Tongue (tissue), 2 donors: ENCODE measurements around the gene EIF4ENIF1. TPM values are rescaled to one million over a fixed set of nuclear protein-coding genes. Genes with fewer than 3 reads are reported as not detected.
"Not testable (repeated sequence)": the region's sequence is repeated elsewhere in the genome, so short reads cannot be mapped to it uniquely, and the experiment has no call there.

Experiments
- DNase-seq: peaks from one replicate; pipeline ENCODE4 v3.0.0-alpha.2; 2015
- total RNA-seq: library from RNA; depleted of rRNA; stranded (reverse); fragments of >200 nt; gene quantifications from one replicate; pipeline ENCODE4 v1.2.3, GENCODE V29; 2014

Gene EIF4ENIF1, protein sequence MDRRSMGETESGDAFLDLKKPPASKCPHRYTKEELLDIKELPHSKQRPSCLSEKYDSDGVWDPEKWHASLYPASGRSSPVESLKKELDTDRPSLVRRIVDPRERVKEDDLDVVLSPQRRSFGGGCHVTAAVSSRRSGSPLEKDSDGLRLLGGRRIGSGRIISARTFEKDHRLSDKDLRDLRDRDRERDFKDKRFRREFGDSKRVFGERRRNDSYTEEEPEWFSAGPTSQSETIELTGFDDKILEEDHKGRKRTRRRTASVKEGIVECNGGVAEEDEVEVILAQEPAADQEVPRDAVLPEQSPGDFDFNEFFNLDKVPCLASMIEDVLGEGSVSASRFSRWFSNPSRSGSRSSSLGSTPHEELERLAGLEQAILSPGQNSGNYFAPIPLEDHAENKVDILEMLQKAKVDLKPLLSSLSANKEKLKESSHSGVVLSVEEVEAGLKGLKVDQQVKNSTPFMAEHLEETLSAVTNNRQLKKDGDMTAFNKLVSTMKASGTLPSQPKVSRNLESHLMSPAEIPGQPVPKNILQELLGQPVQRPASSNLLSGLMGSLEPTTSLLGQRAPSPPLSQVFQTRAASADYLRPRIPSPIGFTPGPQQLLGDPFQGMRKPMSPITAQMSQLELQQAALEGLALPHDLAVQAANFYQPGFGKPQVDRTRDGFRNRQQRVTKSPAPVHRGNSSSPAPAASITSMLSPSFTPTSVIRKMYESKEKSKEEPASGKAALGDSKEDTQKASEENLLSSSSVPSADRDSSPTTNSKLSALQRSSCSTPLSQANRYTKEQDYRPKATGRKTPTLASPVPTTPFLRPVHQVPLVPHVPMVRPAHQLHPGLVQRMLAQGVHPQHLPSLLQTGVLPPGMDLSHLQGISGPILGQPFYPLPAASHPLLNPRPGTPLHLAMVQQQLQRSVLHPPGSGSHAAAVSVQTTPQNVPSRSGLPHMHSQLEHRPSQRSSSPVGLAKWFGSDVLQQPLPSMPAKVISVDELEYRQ
- 12.5 TPM for total RNA-seq

DNA sequence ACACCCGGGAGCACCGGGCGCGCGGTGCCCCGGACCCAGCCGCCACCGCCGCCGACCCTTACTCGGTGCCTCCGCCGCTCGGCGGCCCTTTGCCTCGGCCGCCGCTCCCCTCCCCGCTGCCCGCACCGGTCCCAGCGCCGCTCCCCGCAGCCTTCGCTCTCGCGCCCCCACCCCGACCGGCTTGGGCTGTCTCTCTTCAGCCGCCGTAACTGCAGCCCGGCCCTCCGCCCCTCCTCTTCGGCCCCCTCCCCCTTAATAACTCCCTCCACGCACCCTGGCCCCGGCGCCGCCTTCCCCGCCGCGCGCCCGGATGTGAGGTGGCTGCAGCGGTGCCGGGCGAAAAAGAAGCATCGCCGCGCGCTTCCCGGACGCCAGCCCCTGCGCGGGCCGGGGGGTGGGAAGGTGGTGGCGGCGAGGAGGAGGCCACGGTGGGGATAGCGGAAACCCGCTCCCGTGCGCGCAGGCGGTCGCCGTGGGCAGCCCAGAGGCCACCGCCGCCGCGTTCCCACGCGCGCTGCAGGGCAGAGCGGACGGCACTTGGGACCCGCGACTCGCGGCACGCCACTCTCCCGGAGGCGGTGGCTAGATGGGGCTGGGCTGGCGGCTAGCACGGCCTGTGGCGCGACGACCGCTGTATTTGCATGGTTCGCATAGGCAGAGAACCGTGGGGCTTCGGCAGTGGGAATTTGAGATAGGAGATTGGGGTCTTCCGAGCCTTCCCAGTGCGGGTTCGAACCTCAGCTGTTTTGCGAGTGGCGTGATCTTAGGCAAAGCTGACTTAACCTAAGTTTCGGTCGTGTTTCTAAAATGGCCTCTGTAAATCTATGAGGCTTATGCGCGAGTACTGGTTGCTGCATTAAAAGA is at the start of gene EIF4ENIF1:
Gene EIF4ENIF1, minus strand, starts transcription at position 211 of the 864 bp plus-strand sequence. CDS start 1,124 bp downstream, outside the sequence.
- DNase-seq, result peak; percentile 95

DNA sequence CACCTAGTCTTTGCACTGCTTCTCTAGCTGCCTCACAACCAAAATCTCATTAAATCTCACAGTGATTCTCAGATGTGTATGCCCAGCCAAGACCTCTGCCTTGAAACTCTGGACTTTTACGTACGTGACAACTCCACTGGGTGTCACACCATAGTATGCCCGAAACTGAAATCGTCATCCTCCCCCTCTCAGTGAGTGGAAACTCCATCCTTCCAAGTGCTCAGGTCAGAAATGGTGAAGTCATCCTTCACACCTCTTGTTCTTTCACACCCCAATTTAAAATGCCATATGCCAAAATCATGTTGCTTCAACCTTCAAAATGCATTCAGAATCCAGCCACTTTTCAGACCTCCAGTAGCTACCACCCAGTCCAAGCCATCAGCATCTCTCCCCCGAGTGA is 49.2 kb upstream of the EIF4ENIF1 start:
- no peak for DNase-seq

DNA sequence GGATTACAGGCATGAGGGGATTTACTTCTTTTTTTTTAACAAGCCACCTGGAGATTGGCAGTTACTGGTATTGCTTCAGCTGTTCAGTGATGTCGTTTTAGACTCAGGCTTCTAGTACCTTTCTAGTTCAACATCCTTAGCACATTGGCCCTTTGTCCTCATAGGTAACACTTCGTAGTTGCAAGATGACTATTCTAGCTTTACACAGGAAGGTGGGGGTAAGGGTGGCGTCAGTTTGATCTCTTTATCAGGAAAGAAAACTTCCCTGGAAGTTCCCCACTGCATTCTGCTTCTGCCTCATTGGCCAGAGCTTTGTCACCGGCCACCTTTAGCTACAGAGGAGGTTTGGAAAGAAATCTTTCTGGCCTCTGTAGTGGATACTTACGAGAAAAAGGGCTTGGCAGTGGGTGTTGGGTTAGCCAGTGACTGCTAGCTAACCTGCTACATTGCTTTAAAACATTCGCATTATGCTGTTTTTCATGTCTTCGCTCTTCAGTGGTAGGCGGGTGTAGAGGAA is 47.4 kb upstream of the EIF4ENIF1 start:
- DNase-seq, result no peak

DNA sequence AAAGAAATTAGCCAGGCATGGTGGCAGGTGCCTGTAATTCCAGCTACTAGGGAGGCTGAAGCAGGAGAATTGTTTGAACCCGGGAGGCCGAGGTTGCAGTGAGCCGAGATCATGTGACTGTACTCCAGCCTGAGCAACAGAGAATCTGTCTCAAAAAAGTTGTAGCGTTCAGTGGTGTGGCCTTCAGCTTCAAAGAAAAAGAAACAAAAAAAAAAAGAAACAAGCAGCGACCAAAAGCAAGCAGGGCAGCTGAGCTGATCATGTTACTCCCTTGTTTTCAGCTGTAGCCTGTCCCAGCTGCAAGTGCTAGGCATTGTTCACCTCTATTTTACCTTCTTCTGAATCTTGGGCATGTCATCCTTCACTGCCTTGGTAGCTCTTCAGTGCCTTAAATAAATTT is 43.7 kb upstream of the EIF4ENIF1 start:
- no peak for DNase-seq

DNA sequence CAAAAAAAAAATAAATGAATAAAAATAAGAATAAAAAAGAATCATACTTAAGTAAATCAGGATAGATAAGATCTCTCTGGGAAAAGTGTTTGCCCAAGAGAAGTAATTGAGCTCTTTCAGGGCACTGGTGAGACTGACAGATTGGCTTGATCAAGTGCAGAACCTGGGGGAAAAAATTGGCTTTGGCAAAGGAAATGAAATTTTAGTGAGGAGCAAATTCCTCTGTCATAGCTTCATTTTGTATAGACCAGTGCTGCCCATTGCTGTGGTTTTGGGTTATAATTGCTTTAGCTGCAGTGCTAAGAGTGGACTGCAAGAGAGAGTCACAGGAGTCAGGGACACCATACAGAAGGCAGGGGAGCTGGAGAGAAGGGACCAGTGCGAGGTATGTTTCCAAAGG is 42.4 kb upstream of the EIF4ENIF1 start:
- DNase-seq, result peak; percentile 1

DNA sequence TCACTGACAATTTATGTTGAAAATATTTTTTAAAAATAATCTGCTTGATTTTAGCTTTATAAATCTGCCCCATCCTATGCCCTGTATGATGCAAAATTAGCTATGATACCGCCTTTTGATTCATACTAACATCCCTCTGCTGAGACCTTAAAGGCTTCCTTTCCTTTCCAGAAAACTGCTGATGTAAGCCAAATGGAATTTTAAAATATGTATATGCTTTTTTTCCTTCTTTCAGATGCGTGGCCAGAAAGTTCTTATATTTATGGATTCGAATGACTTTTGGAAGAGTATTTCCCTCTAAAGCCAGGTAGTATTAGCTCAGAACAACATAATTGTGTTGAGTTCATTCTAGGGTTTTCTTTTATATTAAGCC is 41.2 kb upstream of the EIF4ENIF1 start:
- DNase-seq, result peak; percentile 65

DNA sequence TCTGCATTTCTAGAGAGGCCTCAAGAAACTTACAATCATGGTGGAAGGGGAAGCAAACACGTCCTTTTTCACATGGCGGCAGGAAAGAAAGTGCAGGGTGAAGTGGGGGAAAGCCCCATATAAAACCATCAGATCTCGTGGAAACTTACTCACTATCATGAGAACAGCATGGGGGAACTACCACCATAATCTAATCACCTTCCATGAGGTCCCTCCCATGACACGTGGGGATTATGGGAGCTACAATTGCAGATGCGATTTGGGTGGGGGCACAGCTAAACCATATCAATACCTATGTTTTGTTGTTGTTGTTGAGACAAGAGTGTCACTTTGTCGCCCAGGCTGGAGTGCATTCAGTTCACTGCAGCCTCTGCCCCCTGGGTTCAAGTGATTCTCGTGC is 36.6 kb upstream of the EIF4ENIF1 start:
- DNase-seq, result no peak

DNA sequence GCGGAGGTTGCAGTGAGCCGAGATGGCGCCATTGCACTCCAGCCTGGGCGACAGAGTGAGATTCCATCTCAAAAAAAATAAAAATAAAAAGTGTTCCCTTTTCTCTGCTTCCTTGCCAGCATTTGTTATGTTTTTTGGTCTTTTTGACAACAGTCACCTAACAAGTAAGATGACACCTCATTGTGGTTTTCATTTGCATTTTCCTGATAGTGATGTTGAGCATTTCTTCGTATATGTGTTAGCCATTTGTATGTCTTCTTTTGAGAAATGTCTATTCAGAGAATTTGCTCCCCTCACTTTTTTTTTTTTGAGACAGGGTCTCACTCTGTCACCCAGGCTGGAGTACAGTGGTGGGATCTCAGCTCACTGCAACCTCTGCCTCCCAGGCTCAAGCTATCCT is 34.5 kb upstream of the EIF4ENIF1 start:
- not testable (repeated sequence) for DNase-seq

DNA sequence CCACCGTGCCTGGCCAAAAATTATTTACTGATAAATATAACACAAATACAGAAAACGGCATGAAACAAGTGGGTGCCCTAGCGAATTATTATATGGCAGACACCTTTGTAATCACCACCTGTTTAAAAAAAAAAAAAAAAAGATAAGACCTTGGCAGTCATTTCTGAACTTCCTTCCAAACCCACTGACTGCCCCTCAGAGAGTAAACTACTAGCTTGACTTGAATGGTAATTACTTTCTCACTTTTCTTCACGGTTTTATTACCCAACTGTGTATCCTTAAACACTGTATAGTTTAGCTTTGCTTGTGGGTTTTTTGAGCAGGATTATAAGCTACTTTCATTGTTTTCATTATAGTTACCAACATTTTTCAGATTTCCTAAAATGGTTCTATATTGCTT is 30.4 kb upstream of the EIF4ENIF1 start:
- DNase-seq, result no peak

DNA sequence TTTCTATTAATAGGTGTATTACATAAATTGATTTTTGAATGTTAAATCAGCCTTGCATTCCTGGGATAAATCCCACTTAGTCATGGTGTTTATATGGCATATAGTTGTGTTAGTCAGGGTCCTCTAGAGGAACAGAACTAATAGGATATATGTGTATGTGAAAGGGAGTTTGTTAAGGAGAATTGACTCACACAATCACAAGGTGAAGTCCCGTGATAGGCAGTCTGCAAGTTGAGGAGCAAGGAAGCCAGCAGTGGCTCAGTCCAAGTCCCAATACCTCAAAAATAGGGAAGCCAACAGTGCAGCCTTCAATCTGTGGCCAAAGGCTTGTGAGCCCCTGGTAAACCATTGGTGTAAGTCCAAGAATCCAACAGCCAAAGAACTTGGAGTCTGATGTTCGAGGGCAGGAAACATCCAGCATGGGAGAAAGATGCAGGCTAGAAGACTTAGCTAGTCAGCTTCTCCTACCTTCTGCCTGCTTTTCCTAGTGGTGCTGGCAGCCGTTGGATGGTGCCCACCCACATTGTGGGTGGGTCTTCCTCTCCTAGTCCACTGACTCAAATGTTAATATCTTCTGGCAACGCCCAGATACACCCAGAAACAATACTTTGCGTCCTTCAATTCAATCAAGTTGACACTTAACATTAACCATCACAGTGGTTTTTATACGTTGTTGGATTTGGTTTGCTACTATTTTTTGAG is 19.6 kb upstream of the EIF4ENIF1 start:
- DNase-seq, result no peak

DNA sequence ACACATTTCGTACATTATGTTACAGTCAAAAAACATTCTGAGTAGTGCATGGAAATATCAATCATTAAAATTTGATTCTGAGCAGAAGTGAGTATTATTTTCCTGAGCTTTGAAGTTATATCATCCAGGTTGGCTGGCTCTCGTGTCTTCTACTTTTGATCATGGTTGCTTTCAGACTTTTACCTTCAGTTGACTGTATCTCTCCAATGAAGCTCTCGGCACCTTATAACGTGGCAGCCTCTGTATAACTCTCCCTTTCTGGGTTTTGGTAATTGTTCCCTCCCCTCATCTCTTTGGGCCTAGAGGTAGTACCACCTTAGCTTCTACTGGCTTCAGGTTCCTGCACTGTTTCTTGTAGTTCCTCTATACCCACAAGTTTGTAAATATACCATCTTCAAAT is 18.9 kb upstream of the EIF4ENIF1 start:
- DNase-seq, result no peak

DNA sequence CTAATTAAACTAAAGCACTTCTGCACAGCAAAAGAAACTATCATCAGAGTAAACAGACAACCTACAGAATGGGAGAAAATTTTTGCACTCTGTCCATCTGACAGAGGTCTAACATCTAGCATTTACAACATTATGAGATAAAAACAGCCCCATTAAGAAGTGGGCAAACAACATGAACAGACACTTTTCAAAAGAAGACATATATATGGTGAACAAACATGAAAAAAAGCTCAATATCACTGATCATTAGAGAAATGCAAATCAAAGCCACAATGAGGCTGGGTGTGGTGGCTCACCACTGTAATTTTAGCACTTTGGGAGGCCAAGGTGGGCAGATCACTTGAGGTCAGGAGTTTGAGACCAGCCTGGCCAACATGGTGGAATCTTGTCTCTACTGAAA is 17.9 kb upstream of the EIF4ENIF1 start:
- DNase-seq, result not testable (repeated sequence)

DNA sequence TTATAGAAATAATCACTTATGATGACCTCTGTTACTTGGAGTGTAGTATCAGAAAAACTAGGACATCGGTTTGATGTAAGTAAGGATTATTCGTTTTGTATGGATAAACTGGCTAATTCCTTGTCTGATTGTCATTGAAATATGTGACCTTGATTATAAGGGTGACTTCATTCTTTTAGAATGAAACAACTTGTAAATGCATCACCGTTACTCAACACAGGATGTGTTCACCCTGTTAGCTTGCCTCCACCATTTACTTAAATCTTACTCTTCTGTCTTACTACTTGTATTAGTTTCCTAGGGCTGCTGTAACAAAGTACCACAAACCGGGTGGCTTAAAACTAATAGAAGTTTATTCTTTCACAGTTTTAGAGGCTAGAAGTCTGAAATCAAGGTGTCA is 14.6 kb upstream of the EIF4ENIF1 start:
- no peak for DNase-seq

DNA sequence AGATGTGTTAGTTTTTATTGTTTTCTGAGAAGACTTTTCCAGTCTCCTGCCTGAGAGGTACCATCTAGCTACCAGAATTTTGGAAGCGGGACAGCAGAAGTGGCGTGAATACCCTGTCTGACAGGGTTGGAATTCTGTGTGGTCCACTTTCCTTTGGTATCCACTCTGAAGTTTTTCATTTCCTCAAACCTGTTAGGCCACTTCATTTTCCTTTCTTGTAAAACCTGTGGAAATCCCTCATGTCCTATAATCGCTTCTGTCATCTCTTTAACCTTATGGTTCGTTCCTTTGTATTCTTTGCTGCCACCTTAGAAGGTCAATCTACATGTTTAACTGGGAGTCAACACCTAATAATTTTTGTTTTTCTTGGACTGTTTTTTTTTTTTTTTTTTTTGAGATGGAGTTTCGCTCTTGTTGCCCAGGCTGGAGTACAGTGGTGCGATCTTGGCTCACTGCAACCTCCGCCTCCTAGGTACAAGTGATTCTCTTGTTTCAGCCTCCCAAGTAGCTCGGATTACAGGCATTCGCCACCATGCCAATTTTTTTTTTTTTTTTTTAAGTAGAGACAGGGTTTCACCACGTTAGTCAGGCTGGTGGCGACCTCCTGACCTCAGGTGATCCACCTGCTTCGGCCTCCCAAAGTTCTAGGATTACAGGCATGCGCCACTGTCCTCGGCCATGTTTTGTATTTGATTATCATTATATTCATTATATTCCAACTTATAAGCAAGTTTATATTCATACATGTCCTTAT is 13.7 kb upstream of the EIF4ENIF1 start:
- DNase-seq, result no peak

DNA sequence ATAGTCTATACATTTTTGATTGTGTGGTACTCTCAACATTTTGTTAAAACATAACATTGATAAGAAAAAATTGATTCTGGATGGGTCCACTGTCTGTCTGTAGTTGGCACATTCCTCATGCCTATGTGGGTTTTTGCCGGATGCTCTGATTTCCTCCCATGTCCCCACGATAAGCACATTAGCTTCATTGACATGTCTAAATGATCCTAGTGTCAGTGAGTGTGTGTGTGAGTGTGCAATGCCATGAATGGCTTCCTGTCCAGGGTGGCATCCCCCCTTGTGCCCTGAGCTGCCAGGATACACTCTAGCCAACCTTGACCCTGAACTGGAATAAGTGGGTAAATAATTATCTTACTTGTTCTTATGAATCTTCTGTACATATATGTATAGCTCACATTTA is 12.1 kb upstream of the EIF4ENIF1 start:
- DNase-seq, result no peak

DNA sequence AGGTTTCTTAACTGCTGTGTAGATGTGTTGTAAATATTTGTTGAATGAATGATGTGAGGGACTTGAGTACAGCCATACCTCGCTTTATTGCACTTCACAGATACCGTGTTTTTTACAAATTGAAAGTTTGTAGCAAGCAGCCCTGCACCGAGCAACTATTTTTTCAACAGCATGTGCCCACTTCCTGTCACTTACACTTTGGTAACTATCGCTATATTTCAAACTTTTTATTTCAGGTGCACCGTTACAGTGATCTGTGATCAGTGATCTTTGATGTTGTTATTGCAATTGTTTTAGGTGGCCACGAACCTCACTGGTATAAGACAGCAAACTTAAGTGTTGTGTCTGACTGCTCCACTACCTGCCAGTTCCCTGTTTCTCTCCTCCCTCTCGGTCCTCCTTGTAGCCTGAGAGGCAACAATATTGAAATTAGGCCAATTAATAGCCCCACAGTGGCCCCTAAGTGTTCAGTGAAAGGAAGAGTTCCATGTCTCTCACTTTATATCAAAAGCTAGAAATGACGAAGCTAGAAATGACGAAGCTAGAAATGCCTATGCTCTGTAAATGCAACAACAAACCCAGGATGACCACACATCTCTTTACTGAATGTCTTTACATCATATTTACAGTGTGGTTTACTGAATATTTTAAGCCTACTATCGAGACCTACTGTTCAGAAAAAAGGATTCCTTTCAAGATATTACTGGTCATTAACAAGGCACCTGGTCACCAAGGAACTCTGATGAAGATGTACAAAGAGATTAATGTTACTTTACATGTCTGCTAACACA is 7.7 kb upstream of the EIF4ENIF1 start:
- no peak for DNase-seq

DNA sequence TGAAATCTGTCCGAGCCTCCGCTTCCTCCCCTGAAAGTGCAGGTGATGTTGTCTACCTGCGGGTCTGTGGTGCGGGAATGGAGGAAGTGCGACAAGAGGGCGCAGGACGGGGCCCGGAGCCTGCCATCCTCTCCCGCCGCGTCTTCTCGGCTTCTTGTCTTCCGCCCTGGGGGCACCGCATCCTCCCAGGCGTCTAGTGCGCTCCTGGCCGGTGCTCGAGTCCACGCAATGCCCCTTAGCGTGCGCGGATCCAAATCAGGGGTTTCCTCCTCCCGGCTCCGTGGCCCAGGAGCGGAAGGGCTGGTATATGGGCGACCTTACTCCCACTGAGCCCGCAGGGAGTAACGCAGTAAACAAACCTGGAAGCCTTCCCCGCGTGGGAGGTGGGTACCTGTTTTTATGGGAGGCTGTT is 7.1 kb upstream of the EIF4ENIF1 start:
- no peak for DNase-seq

DNA sequence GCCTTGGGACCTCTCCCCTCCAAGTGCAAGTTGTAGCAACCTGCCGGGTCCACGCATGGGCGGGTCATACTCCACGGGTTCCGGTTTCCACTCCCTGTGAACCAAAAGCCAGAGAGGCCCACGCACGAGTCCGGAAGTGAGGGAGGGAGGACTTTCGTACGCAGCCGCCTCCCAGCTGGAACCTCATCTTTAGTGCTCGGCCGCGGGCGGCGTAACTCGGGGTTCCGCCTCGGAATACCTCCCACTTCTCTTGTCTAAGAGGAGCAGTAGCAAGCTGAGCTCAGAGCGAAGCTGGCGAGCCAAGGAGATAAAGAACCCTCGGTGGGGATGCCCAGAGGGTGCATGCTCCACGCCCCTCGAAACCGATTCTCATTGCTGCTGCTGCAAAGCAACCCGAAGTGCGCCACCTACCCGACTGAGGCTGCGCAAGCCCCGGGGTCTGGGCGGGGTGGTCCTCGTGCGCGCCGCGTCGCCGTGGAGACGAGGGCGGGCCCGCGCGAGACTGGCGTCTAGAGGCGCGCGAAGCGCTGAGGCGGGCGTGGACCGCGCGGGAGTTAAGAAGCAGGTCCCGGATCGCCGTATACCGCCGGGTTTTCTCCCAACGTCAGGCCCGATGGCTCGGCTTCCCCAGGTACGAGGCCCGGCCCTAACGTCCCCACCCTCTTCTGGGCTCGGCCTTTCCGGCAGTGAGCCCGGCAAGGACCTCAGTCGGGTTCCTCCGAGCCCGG is 6.5 kb upstream of the EIF4ENIF1 start, which contains the start of gene SFI1:
Gene SFI1, plus strand, starts transcription at position 530 of the 728 bp plus-strand sequence. CDS start 11,749 bp downstream, outside the sequence.
- peak; percentile 95 for DNase-seq

DNA sequence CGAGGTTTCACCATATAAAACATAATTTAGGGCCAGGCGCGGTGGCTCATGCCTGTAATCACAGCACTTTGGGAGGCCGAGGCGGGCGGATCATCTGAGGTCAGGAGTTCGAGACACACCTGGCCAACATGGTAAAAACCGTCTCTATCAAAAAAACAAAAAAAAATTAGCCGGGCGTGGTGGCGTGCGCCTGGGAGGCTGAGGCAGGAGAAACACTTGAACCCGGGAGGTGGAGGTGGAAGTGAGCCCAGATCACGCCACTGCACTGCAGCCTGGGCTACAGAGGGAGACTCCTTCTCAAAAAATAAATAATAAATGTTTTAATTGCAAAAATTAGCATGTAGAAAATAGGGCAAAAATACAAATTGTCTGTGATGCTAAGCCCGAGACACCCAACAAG is 5.7 kb upstream of the EIF4ENIF1 start:
- DNase-seq, result no peak
